HG03139 (cell line): ENCODE results near the gene PI16.

Source experiments
- ATAC-seq: cut with Tn5 transposase; IDR thresholded peaks from one replicate; pipeline ENCODE4 v1.9.1; 2021; ENCODE audit not compliant: unreplicated experiment

The PI16 gene

GRCh38 chr6:36997811-36998722, 43.5 kb downstream of the PI16 start:
- no peak for ATAC-seq

GRCh38 chr6:36998723-36999038, 44.1 kb downstream of the PI16 start:
- no peak for ATAC-seq

GRCh38 chr6:36999061-36999750, 44.7 kb downstream of the PI16 start:
- no peak for ATAC-seq

GRCh38 chr6:36999751-37000125, 45.2 kb downstream of the PI16 start:
- no peak for ATAC-seq

- ATAC-seq: no peak
Observed at GRCh38 chr6:37004044-37004980, 49.8 kb downstream of the PI16 start.

GRCh38 chr6:37005061-37005810, 50.7 kb downstream of the PI16 start, which contains the start of gene FGD2:
FGD2 (plus strand) TSS chr6:37005655; CDS start chr6:37005818, 163 bp downstream.
- peak; percentile 43 for ATAC-seq

GRCh38 chr6:37005827-37006567, 51.5 kb downstream of the PI16 start:
- no peak for ATAC-seq

- ATAC-seq: no peak
Observed at GRCh38 chr6:37006793-37007339, 52.3 kb downstream of the PI16 start.

- ATAC-seq: no peak
Observed at GRCh38 chr6:37007340-37008043, 53.0 kb downstream of the PI16 start.

- no peak for ATAC-seq
Observed at GRCh38 chr6:37008484-37009465, 54.2 kb downstream of the PI16 start.

GRCh38 chr6:37010402-37010892, 55.9 kb downstream of the PI16 start:
- no peak for ATAC-seq

GRCh38 chr6:37011656-37012378, 57.3 kb downstream of the PI16 start:
- no peak for ATAC-seq

GRCh38 chr6:37013516-37014491, 59.3 kb downstream of the PI16 start:
- ATAC-seq: no peak
